HFF-Myc (cell line): ENCODE results near the gene CHRNA4.

ENCODE experiments used
- DNase-seq: peaks from one replicate; pipeline ENCODE4 v3.0.0-alpha.2; 2011; ENCODE audit warnings: low read depth; ENCODE audit errors: extremely low read depth
- H3K4me3 ChIP-seq: replicated peaks from 2 replicates; pipeline ENCODE4 v1.5.1; 2011; ENCODE audit warnings: low read depth, mild to moderate bottlenecking, control low read depth, low read length
- CTCF ChIP-seq: IDR thresholded peaks from 2 replicates; pipeline ENCODE4 v1.5.1; 2012; ENCODE audit warnings: mild to moderate bottlenecking, low read depth, low read length, control low read depth; ENCODE audit errors: missing control alignments

Gene CHRNA4

GRCh38 chr20:63331741-63332400 is 29.3 kb downstream of the CHRNA4 start:
- H3K4me3 ChIP-seq, result no peak overlapping the region
- TF ChIP-seq CTCF, result no peak
- DNase-seq, result no peak

DNA sequence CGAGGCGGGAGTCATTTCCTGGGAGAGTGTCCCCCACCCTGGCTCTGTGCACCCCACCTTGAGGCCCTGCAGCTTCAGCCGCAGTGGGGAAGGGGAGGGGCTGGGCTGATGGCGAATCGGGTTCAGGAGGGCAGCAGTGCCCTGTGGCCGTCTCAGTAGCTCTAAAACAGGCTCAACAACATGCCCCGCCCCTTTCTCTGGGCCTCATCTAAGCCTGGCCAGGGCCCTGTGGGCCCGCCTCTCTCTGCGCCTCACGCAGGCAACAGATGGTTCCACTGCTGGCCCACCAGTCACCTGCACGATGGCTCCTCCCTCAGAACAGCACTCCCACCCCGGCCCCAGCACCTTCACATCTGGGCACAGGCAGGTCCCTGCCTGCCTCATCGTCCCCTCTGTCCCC is 30.2 kb downstream of the CHRNA4 start:
- no peak for TF ChIP-seq CTCF
- no peak for DNase-seq
- H3K4me3 ChIP-seq, result no peak overlapping the region

GRCh38 chr20:63330084-63330760 is 30.9 kb downstream of the CHRNA4 start:
- no peak overlapping the region for H3K4me3 ChIP-seq
- no peak for TF ChIP-seq CTCF
- DNase-seq, result no peak

DNA sequence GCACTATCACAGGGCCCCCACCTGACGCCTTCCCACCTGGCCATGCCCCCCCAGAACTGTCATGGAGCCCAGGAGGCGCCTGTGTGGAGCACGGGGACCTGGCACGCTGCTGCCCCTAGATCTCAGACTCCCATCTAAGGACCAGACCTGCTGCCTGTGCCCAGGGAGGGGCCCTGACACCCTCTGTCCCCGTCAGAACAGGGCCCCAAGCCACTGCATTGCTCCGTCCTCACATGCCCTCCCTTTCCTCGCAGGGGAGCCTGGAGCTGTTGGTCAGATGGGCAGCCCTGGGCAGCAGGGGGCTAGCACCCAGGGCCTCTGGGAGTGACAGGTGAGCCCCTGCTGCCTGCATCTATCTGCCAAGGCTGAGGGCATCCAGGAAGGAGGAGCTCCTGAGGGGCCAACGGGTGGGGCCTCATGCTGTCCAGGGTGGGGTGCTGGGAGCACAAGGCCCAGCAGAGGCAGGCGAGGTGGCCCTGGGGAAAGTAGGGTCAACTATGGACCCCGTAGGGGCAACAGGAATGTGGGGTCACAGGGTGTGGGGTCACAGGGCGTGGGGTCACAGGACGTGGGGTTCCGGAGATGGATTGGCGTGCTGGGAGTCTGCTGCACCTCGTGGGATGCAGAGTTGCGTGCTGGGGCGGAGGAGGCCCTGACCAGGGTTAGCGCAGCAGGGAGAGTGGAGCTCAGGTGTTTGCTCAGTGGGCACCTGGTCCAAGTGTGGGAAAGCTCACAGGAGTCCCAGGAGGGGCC is 31.6 kb downstream of the CHRNA4 start:
- TF ChIP-seq CTCF, result no peak
- H3K4me3 ChIP-seq, result no peak overlapping the region
- DNase-seq, result no peak

GRCh38 chr20:63328718-63329275 is 32.4 kb downstream of the CHRNA4 start:
- no peak for TF ChIP-seq CTCF
- no peak for DNase-seq
- H3K4me3 ChIP-seq, result no peak overlapping the region

GRCh38 chr20:63328026-63328700 is 33.0 kb downstream of the CHRNA4 start:
- H3K4me3 ChIP-seq, result no peak overlapping the region
- TF ChIP-seq CTCF, result no peak
- DNase-seq, result no peak
